NCI-H774 (cell line): ENCODE results near the gene SAMSN1.
"Not testable (repeated sequence)": the region's sequence is repeated elsewhere in the genome, so short reads cannot be mapped to it uniquely, and the experiment has no call there.

Source experiments
- DNase-seq: peaks from one replicate; lab custom pipeline; 2025; lab: John Stamatoyannopoulos, UW

SAMSN1 gene

DNA sequence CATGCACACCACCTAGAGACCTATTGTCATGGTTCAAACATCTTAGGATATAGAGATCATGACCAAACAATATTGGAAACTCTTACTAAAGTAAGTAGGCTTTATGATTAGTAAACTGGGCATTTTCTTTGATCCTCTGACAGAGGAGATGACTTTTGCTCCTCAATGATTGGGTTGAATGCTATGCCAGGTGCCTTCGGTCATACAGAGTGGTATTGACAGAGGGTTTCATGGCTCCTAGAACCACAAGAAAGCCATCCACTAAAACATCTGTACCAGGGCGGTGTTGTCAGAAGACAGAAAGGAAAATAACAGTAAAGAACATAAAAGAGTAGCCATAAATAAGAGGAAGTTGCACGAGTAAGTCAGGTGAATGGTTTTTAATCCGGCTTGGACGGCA, 20.8 kb upstream of the SAMSN1 start:
- no peak for DNase-seq

DNA sequence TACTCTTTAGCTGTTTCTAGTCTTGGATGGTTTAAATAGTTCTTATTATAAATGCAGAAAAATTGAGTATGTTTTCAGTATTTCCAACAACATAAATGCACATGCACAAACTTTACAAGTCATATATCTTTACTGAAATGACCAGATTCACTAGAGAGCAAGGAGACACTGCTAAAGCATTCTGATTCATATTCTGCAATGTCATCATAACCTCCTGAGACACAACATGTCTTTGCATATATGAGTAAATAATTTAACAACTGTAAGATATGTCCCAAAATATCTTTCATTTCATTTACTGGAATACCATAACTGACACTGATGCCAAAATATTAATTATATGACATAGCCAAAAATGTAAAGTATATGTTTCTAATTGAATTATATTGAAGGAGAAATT, 16.8 kb upstream of the SAMSN1 start:
- DNase-seq = no peak

DNA sequence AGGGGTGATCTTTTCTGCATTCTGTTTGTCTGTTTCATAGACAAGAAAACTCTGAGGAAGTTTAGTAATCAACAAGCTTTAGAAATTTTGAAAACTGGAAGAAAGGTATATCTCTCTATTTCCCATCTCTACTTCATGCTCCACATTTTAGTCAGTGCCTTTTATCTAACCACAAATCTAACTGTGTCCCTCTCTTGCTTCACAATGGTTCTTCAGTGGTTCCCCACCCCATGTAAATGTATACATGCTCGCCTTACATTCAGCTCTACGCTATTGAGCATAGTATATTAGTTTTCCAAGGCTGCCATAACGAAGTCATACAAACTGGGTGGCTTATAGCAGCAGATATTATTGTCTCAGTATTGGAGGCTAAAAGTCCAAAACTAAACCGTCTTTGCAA, 14.4 kb upstream of the SAMSN1 start:
- DNase-seq = no peak

DNA sequence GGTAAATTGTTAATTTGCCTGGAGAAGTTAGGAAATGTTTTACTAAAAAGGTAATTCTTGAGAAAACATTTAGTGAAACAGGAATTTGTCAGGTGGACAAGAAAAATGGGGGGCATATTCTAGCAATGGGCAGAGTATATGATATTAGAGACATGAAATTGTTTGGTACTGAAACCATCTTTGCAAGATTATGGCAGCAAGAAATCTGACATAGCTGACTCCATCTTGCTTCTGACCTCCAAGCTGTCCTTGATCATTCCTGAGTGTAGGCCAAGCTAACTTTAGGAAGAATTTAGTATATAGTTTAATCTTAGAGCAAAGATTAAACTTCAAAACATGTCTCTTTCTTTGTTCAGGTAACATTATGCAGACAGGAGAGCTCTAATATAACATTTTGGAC, 14.0 kb upstream of the SAMSN1 start:
- DNase-seq = no peak

DNA sequence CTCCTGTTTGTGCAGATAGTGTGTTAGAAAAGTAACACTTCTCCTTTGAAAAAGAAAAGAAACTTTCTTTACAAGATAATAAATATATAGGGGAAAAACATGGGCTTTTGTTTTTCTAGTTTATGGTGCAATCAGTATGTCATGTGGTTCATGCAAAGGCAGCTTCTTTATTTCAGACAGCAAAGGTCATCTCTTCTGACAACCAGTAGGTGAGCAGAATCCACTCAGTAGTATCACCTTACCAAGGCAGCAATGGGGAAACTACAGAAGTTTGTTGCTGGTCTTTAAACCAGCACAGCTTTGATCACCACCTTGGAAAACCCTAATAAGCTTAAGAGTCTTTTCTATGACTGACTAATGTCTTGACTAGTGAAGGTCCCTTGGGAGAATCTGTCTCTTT, 13.0 kb upstream of the SAMSN1 start:
- no peak for DNase-seq

DNA sequence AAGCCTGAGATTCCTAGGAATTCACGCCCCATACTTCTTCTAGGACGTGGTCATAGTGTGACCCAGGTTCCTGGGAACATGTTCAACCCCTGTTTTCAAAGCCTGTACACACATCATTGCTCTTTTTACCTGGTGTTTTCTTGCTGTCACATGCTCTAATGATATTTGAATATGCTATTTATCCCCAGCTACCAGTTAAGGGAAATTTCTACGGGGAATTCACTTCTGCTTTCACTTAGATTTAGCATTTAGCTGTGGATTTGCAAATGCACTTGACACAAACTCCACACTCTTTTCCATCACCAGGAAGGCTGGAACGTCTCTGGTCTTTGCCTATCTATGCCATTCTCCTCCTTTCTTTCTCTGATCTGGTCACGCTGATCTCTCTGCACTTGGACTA, 11.3 kb upstream of the SAMSN1 start:
- DNase-seq = no peak

DNA sequence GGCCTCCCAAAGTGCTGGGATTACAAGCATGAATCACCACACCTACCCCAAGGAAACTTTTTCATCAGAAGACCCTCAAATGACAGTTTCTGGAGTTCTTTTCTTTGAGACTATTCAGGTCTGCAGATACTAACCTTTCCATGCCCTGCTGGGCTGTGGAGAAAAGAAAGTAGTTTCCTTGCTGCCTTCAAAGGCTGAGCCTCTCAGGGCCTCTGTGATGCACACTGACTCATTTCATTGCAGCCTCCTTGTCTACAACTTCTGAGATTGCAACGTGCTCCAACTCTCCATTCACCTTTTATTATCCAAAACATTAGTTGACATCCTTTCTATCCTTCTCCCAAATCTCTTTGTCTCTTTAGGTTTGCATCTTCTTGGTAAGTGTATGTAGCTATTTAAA, 8.8 kb upstream of the SAMSN1 start:
- no peak for DNase-seq

DNA sequence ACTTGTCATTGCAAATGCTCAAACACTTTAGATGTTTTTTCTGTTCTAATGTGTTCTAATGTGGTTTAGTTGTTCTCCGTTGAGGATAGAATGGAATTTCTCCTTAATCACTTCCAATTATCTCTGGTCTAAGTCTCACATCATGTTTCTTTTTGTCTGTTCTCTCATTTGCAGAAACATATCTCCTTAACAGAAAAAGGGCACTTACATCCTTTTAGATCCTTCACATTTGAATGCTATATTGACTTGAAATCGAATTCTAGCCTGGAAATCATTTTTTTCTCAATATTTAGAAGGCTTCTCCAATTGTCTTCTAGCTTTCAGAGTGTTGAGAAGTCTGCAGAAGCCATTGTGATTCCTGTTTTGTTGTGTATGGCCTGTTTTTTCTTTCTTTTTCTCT, 7.3 kb upstream of the SAMSN1 start:
- no peak for DNase-seq

DNA sequence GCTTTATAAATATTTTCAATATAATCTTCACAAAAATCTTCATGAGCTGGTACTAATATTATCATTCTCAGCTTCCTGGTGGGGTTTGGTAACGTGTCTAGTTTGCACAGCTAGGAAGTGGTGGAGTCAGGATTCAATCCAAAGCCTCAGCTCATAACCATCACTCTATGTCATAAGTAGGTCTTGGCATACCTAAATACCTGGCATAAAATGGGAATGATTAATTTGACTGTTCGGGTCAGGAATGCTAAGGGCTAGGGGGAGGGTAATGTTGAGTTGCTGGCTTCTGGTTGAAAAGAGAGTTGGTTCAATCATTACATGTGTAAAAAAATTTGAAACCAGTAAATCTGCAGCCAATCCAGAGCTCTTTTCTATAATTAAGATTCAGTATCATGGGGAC, 5.6 kb upstream of the SAMSN1 start:
- DNase-seq = no peak

DNA sequence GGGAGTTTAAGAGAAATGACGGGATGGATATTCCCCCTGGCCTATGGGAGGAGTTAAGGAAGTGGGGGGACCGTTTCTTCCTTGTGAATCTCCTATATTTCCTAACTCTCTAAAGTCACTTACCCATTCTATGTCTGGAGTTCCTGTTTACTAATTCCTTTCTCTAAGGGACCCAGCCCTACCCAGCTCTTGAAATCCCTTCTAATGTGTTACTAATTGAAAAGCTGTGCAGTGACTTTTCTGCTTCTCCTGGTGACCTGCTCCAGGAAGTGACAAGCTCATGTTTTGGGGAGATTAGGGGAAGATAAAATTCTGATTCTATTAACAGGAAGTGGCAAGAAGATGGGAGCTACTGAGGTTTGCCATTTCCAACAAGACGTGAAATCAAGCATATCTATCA, 4.0 kb upstream of the SAMSN1 start:
- DNase-seq = no peak

DNA sequence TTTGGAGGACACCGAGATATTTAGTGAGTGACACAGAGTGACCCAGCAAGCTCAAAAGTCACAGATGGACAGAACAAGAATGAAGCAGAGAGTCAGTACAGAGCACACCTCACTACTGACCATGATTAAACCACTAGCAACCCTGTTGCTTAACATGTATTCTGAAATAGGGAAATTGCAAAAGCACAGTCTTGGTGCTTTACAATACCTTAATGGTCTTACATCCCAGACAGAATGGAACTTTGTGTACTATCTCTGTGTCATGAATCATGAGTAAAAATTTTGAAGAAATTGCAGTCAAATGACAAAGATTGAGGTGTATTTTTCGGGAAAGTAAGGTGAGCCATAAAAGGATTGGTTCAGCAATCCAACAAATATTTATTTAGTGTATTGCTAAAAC, 2.7 kb upstream of the SAMSN1 start:
- no peak for DNase-seq

DNA sequence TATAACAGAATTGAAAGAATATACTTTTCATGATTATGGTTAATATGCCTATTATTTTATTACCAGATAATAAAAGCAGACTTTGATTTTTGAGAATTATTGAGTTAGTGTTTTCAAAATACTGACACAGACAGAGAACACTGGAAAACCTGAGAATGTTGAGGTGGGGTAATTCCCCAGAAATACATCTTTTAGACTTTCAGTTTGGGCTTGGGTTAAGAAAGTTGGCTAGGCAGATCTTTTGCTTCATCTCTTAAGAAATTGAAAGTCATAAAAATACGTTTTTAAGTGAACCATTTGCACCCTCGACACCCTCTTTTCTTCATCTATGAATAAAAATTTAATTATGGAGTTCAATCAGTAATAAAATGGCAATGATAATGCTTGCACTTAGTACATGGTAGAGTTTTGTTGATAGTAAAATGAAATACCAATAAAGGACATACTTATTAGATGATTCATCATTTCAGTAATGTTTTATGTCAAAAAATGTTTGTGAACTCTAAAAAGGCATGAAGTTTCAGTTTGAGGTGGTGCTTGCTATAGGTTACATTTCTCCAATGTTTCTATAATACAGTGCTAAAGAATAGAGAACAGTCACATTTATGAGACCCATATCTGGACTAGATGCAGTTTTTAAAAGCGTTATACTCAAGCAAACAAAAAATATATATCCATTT, 1.9 kb upstream of the SAMSN1 start:
- DNase-seq = no peak

DNA sequence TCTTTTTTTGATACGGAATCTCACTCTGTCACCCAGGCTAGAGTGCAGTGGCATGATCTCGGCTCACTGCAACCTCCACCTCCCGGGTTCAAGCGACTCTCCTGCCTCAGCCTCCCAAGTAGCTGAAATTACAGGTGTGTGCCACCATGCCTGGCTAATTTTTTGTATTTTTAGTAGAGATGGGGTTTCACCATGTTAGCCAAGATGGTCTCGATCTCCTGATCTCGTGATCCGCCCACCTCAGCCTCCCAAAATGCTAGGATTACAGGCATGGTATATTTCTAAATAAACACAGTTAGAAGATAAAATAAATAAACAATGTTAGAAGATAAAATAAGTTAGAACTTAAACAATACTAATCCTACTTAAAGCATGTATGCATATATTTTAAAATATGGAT, 604 bp upstream of the SAMSN1 start:
- not testable (repeated sequence) for DNase-seq

DNA sequence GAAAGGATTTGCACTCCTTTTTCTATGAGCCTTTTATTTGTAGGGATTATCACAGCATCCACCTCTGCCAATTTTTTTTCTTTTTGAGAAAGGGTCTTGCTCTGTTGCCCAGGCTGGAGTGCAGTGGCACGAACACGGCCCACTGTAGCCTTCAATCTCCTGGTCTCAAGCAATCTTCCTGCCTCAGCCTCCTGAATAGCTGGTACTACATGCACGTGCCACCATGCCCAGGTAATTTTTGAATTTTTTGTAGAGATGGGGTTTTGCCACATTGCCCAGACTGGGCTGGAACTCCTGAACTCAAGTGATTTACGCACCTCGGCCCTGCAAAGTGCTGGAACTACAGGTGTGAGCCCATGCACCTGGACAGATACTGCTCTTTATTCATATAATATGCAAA, 2.1 kb downstream of the SAMSN1 start:
- DNase-seq = no peak

DNA sequence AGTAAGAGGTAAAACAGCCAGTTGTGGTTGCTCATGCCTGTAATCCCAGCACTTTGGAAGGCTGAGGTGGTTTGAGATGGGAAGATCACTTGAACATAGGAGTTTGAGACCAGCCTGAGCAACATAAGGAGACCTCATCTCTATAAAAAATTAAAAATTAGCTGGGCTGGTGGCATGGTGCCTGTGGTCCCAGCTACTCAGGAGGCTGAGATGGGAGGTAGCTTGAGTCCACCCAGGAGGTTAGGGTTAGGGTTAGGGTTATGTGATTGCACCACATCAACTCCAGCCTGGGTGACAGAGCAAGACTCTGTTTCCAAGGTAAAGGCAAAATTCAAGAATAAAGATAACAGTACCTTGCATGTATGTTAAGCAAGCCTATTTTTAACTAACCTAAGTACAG, 3.5 kb downstream of the SAMSN1 start:
- no peak for DNase-seq

DNA sequence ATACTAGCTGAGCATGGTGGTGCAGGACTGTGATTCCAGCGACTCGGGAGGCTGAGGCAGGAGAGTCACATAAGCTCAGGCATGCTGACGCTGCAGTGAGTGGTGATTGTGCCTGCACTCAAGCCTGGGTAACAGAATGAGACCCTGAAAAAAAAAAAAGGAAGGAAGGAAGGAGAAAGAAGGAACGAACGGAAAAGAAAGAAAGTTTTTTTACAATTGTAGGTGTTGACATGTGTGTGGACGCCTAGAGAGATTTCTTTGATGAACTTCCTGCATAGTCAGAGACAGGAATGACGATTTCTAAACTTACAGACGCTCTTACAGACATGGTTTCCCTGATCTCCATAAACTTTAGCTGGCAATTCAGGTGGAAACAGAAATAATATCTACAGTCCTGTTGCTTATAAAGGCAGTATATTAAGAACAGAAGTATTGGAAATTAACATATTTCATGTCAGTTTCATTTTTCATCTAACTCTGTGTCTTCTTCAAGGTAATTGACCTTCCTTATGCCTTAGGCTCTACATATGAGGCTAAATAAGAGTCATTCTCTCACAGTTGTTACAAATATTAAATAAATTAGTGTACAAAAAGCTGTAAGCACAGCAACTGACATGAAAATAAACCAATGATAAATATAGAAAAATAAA, 4.1 kb downstream of the SAMSN1 start:
- no peak for DNase-seq

DNA sequence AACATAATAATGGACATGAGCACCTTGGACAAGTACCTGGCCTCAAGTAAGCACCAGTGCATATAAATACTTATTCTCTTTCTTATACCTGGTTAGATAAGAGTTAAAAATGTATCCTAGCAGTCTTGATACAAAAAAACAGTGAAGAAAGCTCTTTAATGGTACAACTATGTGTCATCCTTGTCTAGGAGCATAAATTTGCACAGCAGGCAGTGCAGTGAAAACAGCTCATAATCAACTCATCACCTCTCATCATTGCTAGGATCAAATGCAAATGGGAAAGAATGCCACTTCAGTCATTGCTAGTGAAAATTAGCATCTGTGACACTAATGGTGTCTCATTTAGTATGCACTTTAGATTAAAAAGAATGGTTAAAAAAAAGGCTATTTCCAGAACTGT, 7.6 kb downstream of the SAMSN1 start:
- no peak for DNase-seq

DNA sequence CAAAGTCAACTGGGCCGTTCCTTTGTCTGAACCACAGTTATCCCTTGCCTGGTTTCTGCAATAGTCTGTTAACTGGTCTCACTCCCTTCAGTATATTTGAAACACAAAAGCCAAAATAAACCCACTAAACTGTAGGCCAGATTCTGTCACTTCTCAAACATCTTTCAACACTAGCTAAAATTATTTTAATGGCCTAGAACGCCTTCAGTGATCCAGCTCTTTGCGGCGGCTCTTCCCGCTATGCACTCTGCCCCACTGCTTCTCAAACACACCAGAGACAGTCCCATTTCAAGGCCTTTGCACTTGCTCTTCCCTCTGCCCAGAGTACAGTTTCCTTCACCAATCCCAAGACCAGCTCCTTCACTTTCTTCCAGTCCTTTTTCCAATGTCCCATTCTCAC, 9.2 kb downstream of the SAMSN1 start:
- no peak for DNase-seq

DNA sequence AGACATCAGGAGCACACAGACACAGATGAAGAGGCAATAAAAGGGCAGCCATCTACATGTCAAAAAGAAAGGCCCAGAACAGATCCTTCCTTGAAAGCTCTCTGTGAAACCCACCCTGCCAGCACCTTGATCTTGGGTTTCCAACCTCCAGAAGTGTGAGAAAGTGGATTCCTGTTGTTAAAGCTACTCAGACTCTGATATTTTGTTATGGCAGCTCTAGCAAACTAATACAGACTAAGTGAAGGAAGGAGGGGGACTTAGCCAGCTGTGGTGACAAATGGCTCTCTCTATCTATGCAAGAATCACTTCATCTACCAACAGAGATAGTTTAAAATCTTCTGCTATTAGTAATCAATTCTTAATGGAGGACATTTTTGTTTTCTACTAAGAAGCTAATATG, 10.4 kb downstream of the SAMSN1 start:
- no peak for DNase-seq

DNA sequence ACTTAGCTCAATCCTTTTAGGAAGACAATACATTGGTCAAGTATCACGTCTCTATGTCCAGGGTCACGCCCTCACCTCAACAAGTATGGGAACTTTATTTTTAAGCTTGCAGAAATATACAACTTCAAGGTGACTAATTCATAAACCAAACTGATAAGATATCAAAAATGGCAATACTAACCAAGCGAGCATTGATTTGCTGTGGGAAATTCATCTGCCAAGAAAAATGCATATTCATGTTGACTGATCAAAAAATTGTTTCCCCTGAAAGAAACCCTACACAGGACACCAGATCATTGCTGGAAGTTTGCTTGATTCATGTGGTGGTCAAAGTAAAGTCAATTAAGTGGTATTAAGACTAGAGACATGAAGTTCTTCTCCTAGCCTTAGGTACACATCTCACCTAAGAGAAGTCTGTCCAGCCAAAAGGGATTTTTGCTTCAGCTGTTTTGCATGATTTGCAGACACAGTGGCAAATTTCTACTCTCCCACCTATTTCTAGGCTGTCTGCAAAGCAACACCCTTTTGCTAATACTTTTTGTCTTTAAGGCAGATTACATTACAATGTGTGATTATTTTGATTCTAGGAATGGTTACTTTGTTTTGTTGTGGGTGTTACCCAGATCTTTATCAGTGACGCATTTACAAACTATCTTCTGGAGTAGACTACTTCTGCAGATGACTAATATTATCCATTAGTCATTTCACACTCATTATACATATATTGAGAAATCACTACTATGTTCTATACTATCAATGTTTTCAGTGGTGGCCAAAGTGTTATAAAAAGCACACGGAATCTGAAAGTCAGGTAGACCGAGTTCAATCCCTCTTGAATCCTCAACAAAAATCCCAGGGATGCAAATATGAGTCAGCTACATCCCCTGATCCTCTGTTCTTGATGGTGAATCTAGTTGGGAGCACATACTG, 12.4 kb downstream of the SAMSN1 start:
- DNase-seq = no peak

DNA sequence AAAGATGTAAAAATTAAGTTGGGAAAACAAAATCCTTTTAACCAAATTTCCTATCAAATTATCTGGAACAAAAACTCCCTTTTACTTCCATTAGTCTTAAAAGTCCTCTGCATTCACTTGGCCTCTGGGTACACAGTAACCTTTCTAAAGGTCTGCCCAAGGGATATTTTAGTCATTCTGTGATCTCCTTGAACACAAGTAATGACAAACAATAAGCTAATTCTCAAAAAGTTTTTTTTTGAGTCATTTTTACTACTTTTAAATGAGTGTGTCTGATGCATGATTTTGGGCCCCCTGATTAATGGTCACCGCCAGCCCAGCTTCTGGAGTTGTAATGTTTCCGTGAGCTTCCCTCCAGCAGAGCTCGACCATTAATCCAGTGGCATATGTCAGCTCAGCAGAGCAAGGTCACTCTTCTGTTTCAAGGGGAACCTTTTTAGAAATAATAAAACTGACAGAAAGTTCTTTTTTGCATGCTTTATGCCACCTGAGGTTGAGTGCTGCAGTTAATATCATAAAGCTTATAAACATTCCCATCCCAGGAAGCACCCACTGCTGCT, 14.3 kb downstream of the SAMSN1 start:
- no peak for DNase-seq

DNA sequence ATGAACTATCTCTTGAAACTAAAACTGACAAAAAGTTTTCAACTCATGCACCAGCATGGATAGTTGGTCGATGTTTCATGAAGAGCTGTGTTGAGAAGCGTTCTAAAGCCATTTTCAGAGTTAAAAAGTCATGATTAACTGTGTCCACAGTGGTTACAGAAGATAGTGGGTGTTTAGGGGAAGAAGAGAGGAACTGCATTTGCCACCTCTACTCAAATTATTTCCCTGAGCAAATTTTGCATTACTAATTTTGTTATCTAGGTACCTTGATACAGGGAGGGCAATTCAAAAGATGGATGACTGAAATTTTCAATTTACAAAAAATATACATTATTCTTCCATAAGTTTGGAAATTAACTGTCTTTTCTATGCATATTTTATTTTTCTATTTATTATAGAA, 15.5 kb downstream of the SAMSN1 start:
- DNase-seq = no peak

DNA sequence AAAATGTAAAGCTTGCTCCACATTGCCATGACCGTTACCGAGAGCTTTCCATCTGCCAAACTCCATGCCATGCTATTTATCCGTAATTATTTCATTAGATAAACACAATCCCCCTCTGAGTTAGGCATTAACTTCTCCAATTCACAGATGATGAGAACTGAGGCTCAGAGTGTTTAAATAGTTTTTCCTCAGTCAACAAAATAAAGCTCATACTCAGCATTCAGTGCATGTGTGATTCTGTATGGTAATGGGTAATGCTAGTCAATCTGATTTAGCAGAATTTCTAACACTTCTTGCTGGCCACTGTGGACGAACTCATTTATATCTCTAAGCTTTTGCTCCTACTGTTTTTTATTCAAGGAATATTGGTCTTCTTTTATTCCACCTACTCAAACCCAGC, 17.3 kb downstream of the SAMSN1 start:
- no peak for DNase-seq
